Coronary artery (tissue), 2 donors: ENCODE measurements around the gene C1QL4.

Experiments used
- DNase-seq: peaks from one replicate; pipeline ENCODE4 v3.0.0-alpha.2; 2017; ENCODE audit warnings: low spot score
- H3K27ac ChIP-seq, 2 donors: fragments of 200-600 bp; sonication (generic); one replicate each; pipeline ENCODE4 v1.5.1; 2016 to 2019
- H3K4me3 ChIP-seq: fragments of 200-600 bp; sonication (generic); 2 replicates; pipeline ENCODE4 v1.5.1; 2016; ENCODE audit warnings: mild to moderate bottlenecking, moderate library complexity
- CTCF ChIP-seq: fragments of 200-600 bp; sonication (generic); IDR thresholded peaks from one replicate; pipeline ENCODE4 v1.5.1; 2019; ENCODE audit warnings: antibody characterized with exemption

Gene C1QL4

GRCh38 chr12:49359671-49360070, 22.7 kb upstream of the C1QL4 start:
- no peak for DNase-seq
- TF ChIP-seq CTCF = no peak
- no peak overlapping the region for H3K27ac ChIP-seq
- H3K4me3 ChIP-seq = no peak overlapping the region

GRCh38 chr12:49358483-49359141, 21.6 kb upstream of the C1QL4 start:
- DNase-seq = no peak
- no peak overlapping the region for H3K4me3 ChIP-seq
- no peak overlapping the region for H3K27ac ChIP-seq
- peak; percentile 45 for TF ChIP-seq CTCF

GRCh38 chr12:49357103-49357678, 20.2 kb upstream of the C1QL4 start:
- TF ChIP-seq CTCF = no peak
- H3K27ac ChIP-seq = no peak overlapping the region
- no peak overlapping the region for H3K4me3 ChIP-seq
- no peak for DNase-seq

- Histone ChIP-seq H3K4me3 (no peak overlapping the region), H3K27ac (no peak overlapping the region)
- TF ChIP-seq CTCF = no peak
- DNase-seq = no peak
These were observed 18.9 kb upstream of the C1QL4 start for GRCh38 chr12:49355913-49356312.

GRCh38 chr12:49352351-49352750, 15.4 kb upstream of the C1QL4 start:
- H3K27ac ChIP-seq = no peak overlapping the region
- no peak for DNase-seq

GRCh38 chr12:49349266-49349665, 12.3 kb upstream of the C1QL4 start:
- no peak overlapping the region for H3K4me3 ChIP-seq
- no peak for TF ChIP-seq CTCF
- no peak for DNase-seq
- H3K27ac ChIP-seq = no peak overlapping the region

More at GRCh38 chr12:49352351-49352750, 15.4 kb upstream of the C1QL4 start:
- no peak overlapping the region for H3K4me3 ChIP-seq
- no peak for TF ChIP-seq CTCF

GRCh38 chr12:49348781-49349180, 11.8 kb upstream of the C1QL4 start:
- DNase-seq = no peak
- Histone ChIP-seq H3K27ac (no peak overlapping the region), H3K4me3 (no peak overlapping the region)
- no peak for TF ChIP-seq CTCF
